ENCODE results near the gene VPS37C. TPM values are rescaled to one million over a fixed set of nuclear protein-coding genes. Genes with fewer than 3 reads are reported as not detected.

The VPS37C gene
- total RNA-seq, 4 donors from 2014 or later = 26.4 to 36.3 (median 35.7) TPM

GRCh38 chr11:61128947-61129638 is 32.1 kb downstream of the VPS37C start:
- Histone ChIP-seq H3K27me3 (no peaks in the 10 kb centered on the region), H3K4me1 (peaks cover 14% of the 10 kb centered on the region), H3K9me3 (no peaks in the 10 kb centered on the region), H3K36me3 (peaks cover 27% of the 10 kb centered on the region), H3K27ac (no peak overlapping the region), H3K4me3 (no peak overlapping the region)
- DNase-seq (ENCODE audit: low spot score in 2 of 2) = no peak
- no peak for TF ChIP-seq POLR2A (IDR thresholded peaks at IDR 0.05)
- no peak for TF ChIP-seq CTCF (IDR thresholded peaks at IDR 0.05)
- TF ChIP-seq POLR2AphosphoS5 (IDR thresholded peaks at IDR 0.05) = no peak
- no peak for TF ChIP-seq EP300 (IDR thresholded peaks at IDR 0.05)
- WGBS = 69% methylated on average over 7 of the region's 18 CpGs

GRCh38 chr11:61127991-61128390 is 33.2 kb downstream of the VPS37C start:
- 70% methylated on average over 7 of the region's 9 CpGs for WGBS
- H3K4me1 ChIP-seq = peaks cover 14% of the 10 kb centered on the region
- no peak for TF ChIP-seq CTCF (IDR thresholded peaks at IDR 0.05)
- no peak for TF ChIP-seq POLR2AphosphoS5 (IDR thresholded peaks at IDR 0.05)

GRCh38 chr11:61126256-61126655 is 35.0 kb downstream of the VPS37C start:
- Histone ChIP-seq H3K4me1 (peaks cover 18% of the 10 kb centered on the region), H3K27me3 (no peaks in the 10 kb centered on the region), H3K9me3 (no peaks in the 10 kb centered on the region), H3K27ac (no peak overlapping the region), H3K4me3 (no peak overlapping the region), H3K36me3 (no peaks in the 10 kb centered on the region)
- whole genome bisulfite sequencing = 48% methylated on average over 11 of the region's 14 CpGs
- no peak for DNase-seq (ENCODE audit: low spot score in 2 of 2)
- TF ChIP-seq EP300 (IDR thresholded peaks at IDR 0.05) (no peak), POLR2A (IDR thresholded peaks at IDR 0.05) (no peak), CTCF (IDR thresholded peaks at IDR 0.05) (no peak), POLR2AphosphoS5 (IDR thresholded peaks at IDR 0.05) (no peak)

More at GRCh38 chr11:61127991-61128390, 33.2 kb downstream of the VPS37C start:
- no peak for DNase-seq (ENCODE audit: low spot score in 2 of 2)
- Histone ChIP-seq H3K27me3 (no peaks in the 10 kb centered on the region), H3K4me3 (no peak overlapping the region), H3K9me3 (no peaks in the 10 kb centered on the region), H3K27ac (no peak overlapping the region), H3K36me3 (peaks cover 16% of the 10 kb centered on the region)

GRCh38 chr11:61125310-61125684 is 35.9 kb downstream of the VPS37C start:
- no peak for DNase-seq (ENCODE audit: low spot score in 2 of 2)
- no peak overlapping the region for H3K27ac ChIP-seq
- H3K4me1 ChIP-seq = peaks cover 24% of the 10 kb centered on the region
- H3K27me3 ChIP-seq = no peaks in the 10 kb centered on the region
- 64% methylated on average over 4 of the region's 6 CpGs for WGBS
- no peaks in the 10 kb centered on the region for H3K9me3 ChIP-seq
- no peaks in the 10 kb centered on the region for H3K36me3 ChIP-seq
- no peak for TF ChIP-seq EP300 (IDR thresholded peaks at IDR 0.05)
- TF ChIP-seq POLR2A (IDR thresholded peaks at IDR 0.05) = no peak
- TF ChIP-seq POLR2AphosphoS5 (IDR thresholded peaks at IDR 0.05) = no peak
- TF ChIP-seq CTCF (IDR thresholded peaks at IDR 0.05) = no peak
- H3K4me3 ChIP-seq = no peak overlapping the region

- Histone ChIP-seq H3K4me1 (peaks cover 19% of the 10 kb centered on the region), H3K9me3 (no peaks in the 10 kb centered on the region), H3K27ac (no peak overlapping the region), H3K27me3 (no peaks in the 10 kb centered on the region), H3K4me3 (no peak overlapping the region), H3K36me3 (no peaks in the 10 kb centered on the region)
- WGBS = 73% methylated on average over 16 of the region's 17 CpGs
- no peak for TF ChIP-seq POLR2AphosphoS5 (IDR thresholded peaks at IDR 0.05)
- no peak for DNase-seq (ENCODE audit: low spot score in 2 of 2)
Observed at GRCh38 chr11:61124574-61125309, 36.5 kb downstream of the VPS37C start.
